IPS-18a (cell line): ENCODE data around the gene SUFU.

Source experiments
- H3K27ac ChIP-seq: one replicate; pipeline ENCODE4 v1.5.1; 2013; ENCODE audit warnings: low read length
- H3K27me3 ChIP-seq: one replicate; pipeline ENCODE4 v1.6.1; 2013; ENCODE audit warnings: mild to moderate bottlenecking, low read length; ENCODE audit not compliant: control insufficient read depth, insufficient read depth
- H3K36me3 ChIP-seq: one replicate; pipeline ENCODE4 v1.6.1; 2013; ENCODE audit warnings: low read depth, low read length; ENCODE audit not compliant: control insufficient read depth
- H3K4me1 ChIP-seq: one replicate; pipeline ENCODE4 v1.6.1; 2013; ENCODE audit warnings: low read depth, low read length; ENCODE audit not compliant: control insufficient read depth
- H3K4me3 ChIP-seq: one replicate; pipeline ENCODE4 v1.5.1; 2013; ENCODE audit warnings: low read length
- H3K9ac ChIP-seq: one replicate; pipeline ENCODE4 v1.6.1; 2013; ENCODE audit warnings: mild to moderate bottlenecking, low read length, moderate library complexity
- H3K9me3 ChIP-seq: one replicate; pipeline ENCODE4 v1.6.1; 2013; ENCODE audit warnings: low read depth, low read length; ENCODE audit not compliant: control insufficient read depth

Gene SUFU

DNA sequence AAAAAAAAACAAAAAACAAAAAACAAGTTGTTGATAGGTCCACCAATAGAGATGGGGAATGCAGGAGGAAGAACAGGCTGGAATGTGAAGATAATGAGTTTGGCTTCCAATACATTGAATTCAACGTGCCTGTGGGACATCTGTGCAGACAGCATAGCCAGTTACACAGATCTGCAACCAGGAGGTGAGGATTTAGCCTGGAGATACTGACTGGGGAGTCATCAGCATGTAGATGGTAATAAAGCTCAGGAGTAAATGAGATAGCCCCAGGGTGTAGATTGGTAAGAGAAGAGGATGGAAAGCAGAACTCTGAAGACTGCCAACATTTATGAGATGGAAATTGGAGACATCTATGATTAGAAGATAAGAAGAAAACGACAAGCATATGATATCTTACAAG lies 135.8 kb downstream of the SUFU start:
- Histone ChIP-seq H3K4me3 (no peak overlapping the region), H3K9me3 (no peaks in the 10 kb centered on the region), H3K4me1 (peaks cover 7% of the 10 kb centered on the region), H3K27ac (no peak overlapping the region), H3K27me3 (no peaks in the 10 kb centered on the region), H3K36me3 (no peaks in the 10 kb centered on the region), H3K9ac (no peak overlapping the region)

DNA sequence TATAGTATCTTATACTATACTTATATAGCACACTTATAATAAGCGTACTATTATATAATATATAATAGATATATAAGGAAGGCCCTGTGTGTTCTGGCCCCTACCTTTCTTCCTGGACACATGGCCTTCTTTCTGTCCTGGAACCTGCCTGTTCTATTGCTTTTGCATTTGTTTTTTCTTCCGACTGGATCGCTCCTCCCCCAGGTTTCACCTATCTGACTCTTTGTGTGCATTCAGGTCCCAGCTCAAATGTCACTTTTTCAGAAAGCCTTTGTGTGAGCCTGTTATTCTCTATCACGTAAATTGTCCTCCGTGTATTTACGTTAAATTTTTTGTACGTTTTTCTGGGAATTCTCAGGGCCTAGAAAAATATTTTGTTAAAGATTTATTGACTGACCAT lies 137.6 kb downstream of the SUFU start:
- Histone ChIP-seq H3K9ac (peak overlapping the region; percentile 54), H3K4me3 (peak overlapping the region; percentile 81)

DNA sequence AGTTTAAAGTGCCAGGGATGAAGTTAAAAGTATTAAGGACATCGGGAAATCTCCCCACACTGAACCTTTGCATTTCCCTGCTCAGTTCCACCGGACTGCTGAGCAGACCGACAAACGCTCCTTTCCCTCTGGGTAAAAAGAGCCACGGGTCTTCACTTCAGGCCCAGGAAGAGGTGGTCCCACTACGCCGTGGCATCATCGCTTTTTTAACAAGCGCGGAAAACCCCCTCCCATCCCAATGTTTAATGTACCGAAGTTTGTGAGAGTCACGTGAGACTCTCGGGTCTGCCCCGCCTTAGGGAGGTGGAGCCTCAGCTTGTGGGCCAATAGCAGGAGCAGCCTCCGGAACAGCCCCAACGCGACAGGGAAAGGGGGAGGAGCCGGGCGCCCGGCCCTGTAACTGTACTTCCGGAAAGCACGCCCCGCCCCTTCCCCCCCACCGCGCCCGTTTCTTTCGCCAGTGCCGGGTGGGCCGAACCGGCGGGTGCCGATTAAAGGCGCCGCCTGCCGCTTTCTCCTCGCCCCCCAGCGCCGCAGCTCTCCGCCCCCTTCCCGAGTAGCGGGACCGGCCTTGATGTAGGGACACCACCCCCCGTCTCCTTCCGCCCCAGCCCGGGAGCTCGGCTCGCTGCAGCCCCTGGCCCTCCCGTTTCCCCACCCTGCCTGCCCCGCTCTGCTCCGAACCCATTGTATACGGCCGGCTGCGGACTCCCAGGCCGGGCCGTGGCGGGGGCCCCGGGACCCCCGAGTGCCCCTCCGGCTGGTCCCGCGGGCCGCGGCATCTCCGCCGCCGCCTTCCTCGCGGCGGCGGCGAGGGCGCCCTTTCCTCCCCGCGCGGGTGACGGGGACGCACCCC lies 138.3 kb downstream of the SUFU start:
- Histone ChIP-seq H3K27me3 (no peaks in the 10 kb centered on the region), H3K9me3 (no peaks in the 10 kb centered on the region), H3K36me3 (no peaks in the 10 kb centered on the region)

More for the DNA sequence above, 137.6 kb downstream of the SUFU start:
- Histone ChIP-seq H3K27ac (peak overlapping the region; percentile 4), H3K27me3 (no peaks in the 10 kb centered on the region), H3K9me3 (no peaks in the 10 kb centered on the region), H3K36me3 (no peaks in the 10 kb centered on the region), H3K4me1 (peaks cover 9% of the 10 kb centered on the region)

DNA sequence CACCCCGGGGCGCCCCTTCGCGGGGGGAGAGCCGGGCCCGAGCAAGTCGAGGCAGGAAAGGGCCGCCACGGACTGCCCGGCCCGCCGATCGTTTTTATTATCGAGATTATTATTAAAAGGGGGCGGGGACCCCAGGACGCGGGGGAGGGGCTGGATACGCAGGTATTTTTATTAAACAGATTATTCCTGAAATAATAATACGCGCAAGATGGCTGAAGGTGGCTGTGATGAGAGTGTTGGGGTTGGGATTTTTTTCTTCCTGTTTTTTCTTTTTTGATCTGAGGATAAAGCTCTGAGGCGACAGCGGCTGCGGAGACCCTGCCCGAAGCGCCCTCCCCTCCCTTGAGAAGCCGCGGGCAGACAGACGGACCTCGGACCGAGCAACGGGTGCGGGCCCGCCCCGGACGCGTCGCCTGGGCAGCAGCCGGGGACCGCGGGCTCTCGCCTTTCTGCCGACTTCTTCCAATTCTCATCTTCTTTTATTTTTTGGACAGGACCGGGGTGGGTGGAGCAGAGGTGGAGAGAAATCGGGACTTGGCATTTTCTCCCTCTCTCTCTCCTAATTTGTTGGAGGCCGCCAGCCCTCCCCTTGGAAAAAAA lies 139.1 kb downstream of the SUFU start:
- no peaks in the 10 kb centered on the region for H3K9me3 ChIP-seq
- H3K4me3 ChIP-seq = peak overlapping the region; percentile 81
- H3K9ac ChIP-seq = peak overlapping the region; percentile 81
- peaks cover 3% of the 10 kb centered on the region for H3K36me3 ChIP-seq
- H3K27me3 ChIP-seq = no peaks in the 10 kb centered on the region
- peak overlapping the region; percentile 47 for H3K27ac ChIP-seq
- peaks cover 23% of the 10 kb centered on the region for H3K4me1 ChIP-seq

More for the DNA sequence above, 138.3 kb downstream of the SUFU start:
- H3K4me3 ChIP-seq = peak overlapping the region; percentile 81
- peak overlapping the region; percentile 4 for H3K27ac ChIP-seq
- peak overlapping the region; percentile 81 for H3K9ac ChIP-seq
- peaks cover 15% of the 10 kb centered on the region for H3K4me1 ChIP-seq

DNA sequence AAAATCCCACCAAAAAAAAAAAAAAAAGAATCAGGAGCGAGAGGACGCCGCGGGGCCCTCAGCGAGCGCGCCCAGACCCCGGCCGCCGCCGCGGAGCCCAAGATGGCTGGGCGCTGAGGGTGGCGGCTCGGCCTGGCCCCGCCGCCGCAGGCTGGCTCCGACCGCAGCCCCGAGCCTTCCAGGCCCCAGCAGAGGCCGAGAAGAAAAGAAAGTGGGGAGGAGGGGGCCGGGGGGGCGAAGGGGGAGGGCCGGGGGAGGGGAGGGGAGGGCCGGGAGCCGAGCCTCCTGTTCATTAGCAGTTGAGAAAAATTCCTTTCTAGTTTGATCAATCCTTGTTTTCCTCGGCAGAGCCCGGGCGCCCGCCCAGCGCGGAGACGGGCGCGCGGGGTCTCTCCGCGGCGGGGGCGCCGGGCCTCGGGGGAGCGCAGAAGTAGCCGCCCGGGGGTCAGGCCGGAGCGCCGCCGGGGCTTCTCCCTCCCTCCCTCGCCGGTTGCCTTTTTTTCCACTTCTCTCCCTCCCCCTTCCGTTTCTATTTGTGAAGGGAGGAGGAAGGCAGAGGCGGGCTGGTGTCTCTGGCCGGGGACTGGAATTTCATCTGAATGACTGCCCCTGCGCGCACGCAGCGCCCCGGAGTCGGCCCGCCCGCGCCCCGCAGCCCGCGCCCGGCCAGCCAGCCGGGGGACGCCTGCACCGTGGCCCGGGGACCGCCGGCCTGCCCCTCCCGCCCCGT lies 139.7 kb downstream of the SUFU start:
- Histone ChIP-seq H3K36me3 (peaks cover 4% of the 10 kb centered on the region), H3K4me1 (peaks cover 29% of the 10 kb centered on the region), H3K9me3 (no peaks in the 10 kb centered on the region), H3K9ac (peak overlapping the region; percentile 81), H3K27ac (peak overlapping the region; percentile 47), H3K27me3 (no peaks in the 10 kb centered on the region), H3K4me3 (peak overlapping the region; percentile 93)

DNA sequence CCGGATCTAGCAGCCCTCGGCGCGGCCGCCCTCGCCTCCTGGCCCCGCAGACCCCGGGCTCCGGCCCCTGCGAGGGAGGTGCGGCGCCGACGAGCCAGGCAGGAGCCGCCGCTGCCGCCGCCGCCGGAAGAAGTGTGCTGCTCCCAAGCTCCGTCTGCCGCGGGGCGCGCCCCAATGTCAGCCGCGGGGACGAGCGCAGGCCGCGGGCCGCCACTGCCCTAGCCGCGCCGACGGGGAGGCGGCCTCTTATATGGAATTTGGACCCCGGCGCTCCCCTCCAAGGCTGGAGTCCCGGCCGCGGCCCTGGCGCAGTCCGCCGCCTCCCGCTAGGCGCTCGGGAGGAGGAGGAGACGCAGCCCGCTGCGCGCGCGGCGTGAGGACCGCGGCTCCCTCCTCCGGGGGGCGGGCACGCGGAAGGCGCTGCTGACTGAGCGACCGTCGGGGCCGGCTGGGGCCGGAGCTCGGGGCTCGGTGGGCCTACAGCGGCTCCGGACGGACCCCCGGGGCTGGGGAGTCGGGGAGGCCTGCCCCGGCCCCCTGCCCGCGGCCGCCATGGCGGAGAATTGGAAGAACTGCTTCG lies 140.4 kb downstream of the SUFU start, which contains the start of gene TRIM8:
Gene TRIM8 (plus strand): TSS at position 414 of the 580 bp plus-strand sequence. CDS start 139 bp downstream, at position 553.
- no peaks in the 10 kb centered on the region for H3K9me3 ChIP-seq
- H3K9ac ChIP-seq = peak within 1 kb of the TSS; percentile 81
- H3K27me3 ChIP-seq = no peaks in the 10 kb centered on the region
- H3K27ac ChIP-seq = no peak within 1 kb of the TSS
- peaks cover 36% of the 10 kb centered on the region for H3K4me1 ChIP-seq
- H3K4me3 ChIP-seq = peak within 1 kb of the TSS; percentile 93
- peaks cover 4% of the 10 kb centered on the region for H3K36me3 ChIP-seq

DNA sequence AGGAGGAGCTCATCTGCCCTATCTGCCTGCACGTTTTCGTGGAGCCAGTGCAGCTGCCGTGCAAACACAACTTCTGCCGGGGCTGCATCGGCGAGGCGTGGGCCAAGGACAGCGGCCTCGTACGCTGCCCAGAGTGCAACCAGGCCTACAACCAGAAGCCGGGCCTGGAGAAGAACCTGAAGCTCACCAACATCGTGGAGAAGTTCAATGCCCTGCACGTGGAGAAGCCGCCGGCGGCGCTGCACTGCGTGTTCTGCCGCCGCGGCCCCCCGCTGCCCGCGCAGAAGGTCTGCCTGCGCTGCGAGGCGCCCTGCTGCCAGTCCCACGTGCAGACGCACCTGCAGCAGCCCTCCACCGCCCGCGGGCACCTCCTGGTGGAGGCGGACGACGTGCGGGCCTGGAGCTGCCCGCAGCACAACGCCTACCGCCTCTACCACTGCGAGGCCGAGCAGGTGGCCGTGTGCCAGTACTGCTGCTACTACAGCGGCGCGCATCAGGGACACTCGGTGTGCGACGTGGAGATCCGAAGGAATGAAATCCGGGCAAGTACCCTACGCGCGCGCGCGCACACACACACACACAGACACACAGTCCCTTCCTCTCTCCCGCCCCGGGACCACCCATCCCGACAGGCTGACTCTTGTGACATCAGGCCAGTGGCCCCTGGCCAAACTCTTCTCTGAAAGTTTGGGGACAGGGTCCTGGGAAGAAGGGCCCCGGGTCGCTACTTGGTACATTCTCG lies 141.0 kb downstream of the SUFU start:
- Histone ChIP-seq H3K9ac (peak overlapping the region; percentile 50), H3K27ac (no peak overlapping the region)

DNA sequence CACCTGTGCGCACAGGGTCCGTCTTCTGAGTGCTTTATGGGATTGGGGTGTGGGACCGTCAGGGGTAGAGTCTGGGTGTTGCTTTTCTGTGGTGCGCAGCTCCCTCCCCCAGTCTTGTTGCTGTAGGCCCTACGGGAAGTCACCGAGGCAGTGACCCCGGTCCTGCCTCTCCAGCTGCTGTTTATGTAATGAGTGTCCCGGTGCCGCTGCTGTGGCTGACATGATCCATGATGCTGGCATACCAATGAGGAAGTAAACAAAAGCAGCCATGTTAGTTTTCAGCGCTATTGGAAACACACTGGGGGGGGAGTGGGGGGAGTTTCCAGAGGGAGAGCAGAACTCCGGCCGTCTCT lies 141.6 kb downstream of the SUFU start:
- no peaks in the 10 kb centered on the region for H3K9me3 ChIP-seq
- H3K27ac ChIP-seq = no peak overlapping the region
- H3K4me1 ChIP-seq = peaks cover 46% of the 10 kb centered on the region
- peaks cover 4% of the 10 kb centered on the region for H3K36me3 ChIP-seq
- no peaks in the 10 kb centered on the region for H3K27me3 ChIP-seq
- peak overlapping the region; percentile 50 for H3K9ac ChIP-seq
- H3K4me3 ChIP-seq = peak overlapping the region; percentile 93

More for the DNA sequence above, 141.0 kb downstream of the SUFU start:
- Histone ChIP-seq H3K9me3 (no peaks in the 10 kb centered on the region), H3K4me1 (peaks cover 42% of the 10 kb centered on the region), H3K4me3 (peak overlapping the region; percentile 93), H3K27me3 (no peaks in the 10 kb centered on the region), H3K36me3 (peaks cover 4% of the 10 kb centered on the region)

DNA sequence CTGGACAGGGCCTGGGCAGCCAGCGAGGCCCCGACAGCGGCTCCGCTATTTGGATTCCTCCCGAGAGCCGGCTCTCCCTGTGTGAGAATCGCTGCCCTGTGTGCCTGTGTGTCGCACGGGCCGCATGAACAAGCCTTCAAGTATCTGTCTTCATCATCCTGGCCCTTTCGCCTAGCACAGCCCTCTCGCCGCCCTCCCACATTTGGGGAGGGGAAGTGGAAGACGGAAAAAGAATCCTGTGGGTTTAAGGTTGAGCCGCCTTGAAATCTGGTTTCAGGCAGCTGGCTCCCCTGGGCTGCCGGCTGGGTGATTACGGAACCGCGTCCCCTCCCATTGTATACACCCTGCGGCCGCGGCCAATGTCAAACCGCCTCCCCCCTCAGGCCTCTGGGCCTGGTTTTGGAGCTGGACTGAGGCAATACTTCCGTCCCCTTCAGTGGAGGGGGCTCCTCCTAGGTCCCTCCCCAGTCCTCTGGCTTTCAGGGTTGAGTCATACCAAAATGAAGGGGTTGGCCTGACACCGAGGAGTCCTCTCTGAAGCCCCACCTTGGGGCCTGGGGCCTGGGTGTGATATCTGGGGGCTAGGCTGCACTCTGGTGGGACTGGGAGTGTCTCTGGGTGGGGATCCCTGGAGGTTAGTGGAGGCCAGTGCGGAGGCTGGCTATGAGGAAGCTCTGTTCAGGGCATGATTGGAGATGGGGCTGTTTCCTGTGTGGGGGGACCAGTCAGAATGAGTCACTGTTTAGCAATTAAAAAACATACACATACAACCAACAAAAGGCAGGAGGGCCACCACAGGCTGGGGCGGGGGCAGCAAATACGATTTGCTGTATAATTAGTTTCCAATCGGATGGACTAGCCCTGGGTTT lies 142.2 kb downstream of the SUFU start:
- Histone ChIP-seq H3K4me1 (peaks cover 53% of the 10 kb centered on the region), H3K27ac (no peak overlapping the region), H3K36me3 (peaks cover 4% of the 10 kb centered on the region)

More for the DNA sequence above, 142.2 kb downstream of the SUFU start:
- Histone ChIP-seq H3K9me3 (no peaks in the 10 kb centered on the region), H3K27me3 (no peaks in the 10 kb centered on the region), H3K4me3 (peak overlapping the region; percentile 93), H3K9ac (peak overlapping the region; percentile 50)
